CD4-positive, CD25-positive, alpha-beta regulatory T cell (primary cell): ENCODE results near the gene SLFN12. TPM values are rescaled to one million over a fixed set of nuclear protein-coding genes. Genes with fewer than 3 reads are reported as not detected.
"Not testable (repeated sequence)": the region's sequence is repeated elsewhere in the genome, so short reads cannot be mapped to it uniquely, and the experiment has no call there.

Experiments
- ATAC-seq, 2 donors: fragments of 150-1000 bp; cut with Tn5 transposase; one replicate each; pipeline ENCODE4 v1.10.0; 2021; ENCODE audit warnings: low read depth in 2 of 2, moderate number of reproducible peaks in 2 of 2, moderate library complexity in 1 of 2
- DNase-seq, 3 donors: peaks; one replicate each; pipeline versions ENCODE4 v3.0.0 to v3.0.0-alpha.2; 2012 to 2022; ENCODE audit warnings: mixed read lengths in 1 of 3
- H3K27ac ChIP-seq: one replicate; pipeline ENCODE4 v1.7.0; 2013; ENCODE audit warnings: mild to moderate bottlenecking, low read length; ENCODE audit not compliant: insufficient read depth, poor library complexity, severe bottlenecking
- H3K27me3 ChIP-seq: one replicate; pipeline ENCODE4 v1.7.0; 2013; ENCODE audit warnings: low read length; ENCODE audit not compliant: control insufficient read depth, insufficient read depth
- H3K36me3 ChIP-seq: one replicate; pipeline ENCODE4 v1.7.0; 2013; ENCODE audit warnings: mild to moderate bottlenecking, low read length, moderate library complexity; ENCODE audit not compliant: control insufficient read depth, insufficient read depth
- H3K4me1 ChIP-seq: 2 replicates; pipeline ENCODE4 v1.7.0; 2013; ENCODE audit warnings: mild to moderate bottlenecking, low read length; ENCODE audit not compliant: insufficient read depth, control insufficient read depth, poor library complexity, severe bottlenecking
- H3K4me3 ChIP-seq: one replicate; pipeline ENCODE4 v1.7.0; 2013; ENCODE audit warnings: low read depth, mild to moderate bottlenecking, low read length, moderate library complexity
- H3K9me3 ChIP-seq, 2 experiments: 1 replicate in 1 of 2; 2 replicates in 1 of 2; pipeline ENCODE4 v1.7.0; 2013; ENCODE audit warnings: low read length in 2 of 2, mild to moderate bottlenecking in 1 of 2, moderate library complexity in 1 of 2; ENCODE audit not compliant: control insufficient read depth in 2 of 2
- H3K27ac Mint-ChIP-seq, 3 donors: one replicate each; pipeline ENCODE4 v1.8.0; 2020 to 2022; ENCODE audit warnings: mild to moderate bottlenecking in 3 of 3, mixed read lengths in 3 of 3, moderate library complexity in 2 of 3
- H3K27me3 Mint-ChIP-seq: one replicate; pipeline ENCODE4 v1.8.0; 2022; ENCODE audit warnings: mild to moderate bottlenecking, mixed read lengths
- H3K36me3 Mint-ChIP-seq: one replicate; pipeline ENCODE4 v1.8.0; 2020; ENCODE audit warnings: mixed read lengths
- H3K4me1 Mint-ChIP-seq, 4 donors: one replicate each; pipeline ENCODE4 v1.8.0; 2020 to 2022; ENCODE audit warnings: mixed read lengths in 4 of 4, mild to moderate bottlenecking in 1 of 4
- H3K4me3 Mint-ChIP-seq, 4 donors: one replicate each; pipeline ENCODE4 v1.8.0; 2020 to 2022; ENCODE audit warnings: mild to moderate bottlenecking in 4 of 4, mixed read lengths in 4 of 4, moderate library complexity in 3 of 4
- H3K9me3 Mint-ChIP-seq, 7 donors: one replicate each; pipeline ENCODE4 v1.8.0; 2020 to 2022; ENCODE audit warnings: mixed read lengths in 7 of 7, mild to moderate bottlenecking in 3 of 7, moderate library complexity in 2 of 7
- polyA plus RNA-seq, 4 donors: library from polyadenylated mRNA; unstranded; fragments of 300-500 nt; fragmentation: Illumina TruSeq; gene quantifications; one replicate each; pipeline ENCODE4 v1.2.3, GENCODE V29; 2021
- total RNA-seq: library from RNA; stranded (reverse); gene quantifications from one replicate; pipeline ENCODE4 v1.2.3, GENCODE V29; 2022

Gene SLFN12
- total and polyA plus RNA-seq, 5 donors from 2014 or later: 2.6 to 7.0 (median 3.1) TPM

GRCh38 chr17:35454035-35454434 is 21.7 kb upstream of the SLFN12 start:
- not testable (repeated sequence) for H3K4me3 Mint-ChIP-seq, H3K27me3 ChIP-seq, H3K9me3 ChIP-seq, H3K36me3 ChIP-seq, ATAC-seq, H3K4me3 ChIP-seq, DNase-seq, H3K27me3 Mint-ChIP-seq, H3K27ac ChIP-seq, H3K4me1 ChIP-seq, H3K36me3 Mint-ChIP-seq
- Mint-ChIP-seq H3K27ac (peak overlapping the region in 1 of 3 donors; percentile 77), H3K9me3 (peaks cover 0 to 12% (median 5%) of the 10 kb centered on the region in 7 donors), H3K4me1 (peaks cover 0 to 19% (median 9%) of the 10 kb centered on the region in 4 donors)

- peaks cover 0 to 6% (median 3%) of the 10 kb centered on the region in 7 donors for H3K9me3 Mint-ChIP-seq
- H3K27me3 Mint-ChIP-seq: no peaks in the 10 kb centered on the region
- no peaks in the 10 kb centered on the region for H3K27me3 ChIP-seq
- H3K27ac Mint-ChIP-seq: peak overlapping the region in 1 of 3 donors; percentile 3
- H3K4me1 Mint-ChIP-seq: peaks cover 6 to 23% (median 7%) of the 10 kb centered on the region in 4 donors
- H3K36me3 Mint-ChIP-seq: peaks cover 3% of the 10 kb centered on the region
- ATAC-seq (no peak), DNase-seq (no peak)
- no peak overlapping the region for H3K4me3 Mint-ChIP-seq
- H3K9me3 ChIP-seq: no peaks in the 10 kb centered on the region
- no peaks in the 10 kb centered on the region for H3K36me3 ChIP-seq
- peaks cover 6% of the 10 kb centered on the region for H3K4me1 ChIP-seq
- no peak overlapping the region for H3K4me3 ChIP-seq
- H3K27ac ChIP-seq: no peak overlapping the region
Measured at GRCh38 chr17:35453171-35453570, 20.9 kb upstream of the SLFN12 start.

- no peak for DNase-seq
- H3K4me1 Mint-ChIP-seq: peaks cover 5 to 19% (median 16%) of the 10 kb centered on the region in 4 donors
- Histone ChIP-seq H3K27ac (no peak overlapping the region), H3K27me3 (no peaks in the 10 kb centered on the region), H3K4me3 (no peak overlapping the region), H3K4me1 (peaks cover 17% of the 10 kb centered on the region), H3K36me3 (no peaks in the 10 kb centered on the region), H3K9me3 (no peaks in the 10 kb centered on the region)
- ATAC-seq: no peak
- no peaks in the 10 kb centered on the region for H3K9me3 Mint-ChIP-seq
- H3K27me3 Mint-ChIP-seq: no peaks in the 10 kb centered on the region
- H3K27ac Mint-ChIP-seq: peak overlapping the region; percentile 67 to 94 (median 91)
- H3K4me3 Mint-ChIP-seq: peak overlapping the region; percentile 57 to 92 (median 76)
- peaks cover 14% of the 10 kb centered on the region for H3K36me3 Mint-ChIP-seq
Measured at GRCh38 chr17:35449371-35449931, 17.2 kb upstream of the SLFN12 start.

GRCh38 chr17:35448899-35449227 is 16.6 kb upstream of the SLFN12 start:
- Histone ChIP-seq H3K27me3 (no peaks in the 10 kb centered on the region), H3K9me3 (no peaks in the 10 kb centered on the region), H3K4me3 (no peak overlapping the region), H3K36me3 (no peaks in the 10 kb centered on the region), H3K4me1 (peaks cover 17% of the 10 kb centered on the region), H3K27ac (no peak overlapping the region)
- H3K9me3 Mint-ChIP-seq: peaks cover 0 to 1% (median 0%) of the 10 kb centered on the region in 7 donors
- H3K36me3 Mint-ChIP-seq: peaks cover 15% of the 10 kb centered on the region
- H3K4me1 Mint-ChIP-seq: peaks cover 5 to 19% (median 16%) of the 10 kb centered on the region in 4 donors
- H3K27ac Mint-ChIP-seq: peak overlapping the region; percentile 89 to 94 (median 91)
- ATAC-seq: no peak
- H3K27me3 Mint-ChIP-seq: no peaks in the 10 kb centered on the region
- no peak for DNase-seq
- peak overlapping the region; percentile 90 to 97 (median 92) for H3K4me3 Mint-ChIP-seq

GRCh38 chr17:35448214-35448898 is 16.1 kb upstream of the SLFN12 start, which contains the start of gene SLFN13:
Gene SLFN13, minus strand, starts transcription at chr17:35448766. Its CDS starts 3,086 bp downstream, at chr17:35445680.
- no peaks in the 10 kb centered on the region for H3K9me3 ChIP-seq
- DNase-seq (peak; percentile 67 to 88 (median 73)), ATAC-seq (peak; percentile 86 to 88)
- peak within 1 kb of the TSS; percentile 90 to 97 (median 92) for H3K4me3 Mint-ChIP-seq
- H3K4me1 ChIP-seq: peaks cover 17% of the 10 kb centered on the region
- no peaks in the 10 kb centered on the region for H3K27me3 ChIP-seq
- H3K27me3 Mint-ChIP-seq: no peaks in the 10 kb centered on the region
- peaks cover 0 to 1% (median 0%) of the 10 kb centered on the region in 7 donors for H3K9me3 Mint-ChIP-seq
- no peaks in the 10 kb centered on the region for H3K36me3 ChIP-seq
- peaks cover 17% of the 10 kb centered on the region for H3K36me3 Mint-ChIP-seq
- H3K4me1 Mint-ChIP-seq: peaks cover 5 to 19% (median 16%) of the 10 kb centered on the region in 4 donors
- H3K4me3 ChIP-seq: peak within 1 kb of the TSS; percentile 82
- H3K27ac Mint-ChIP-seq: peak within 1 kb of the TSS; percentile 89 to 94 (median 91)
- peak within 1 kb of the TSS; percentile 71 for H3K27ac ChIP-seq

GRCh38 chr17:35447499-35447898 is 15.2 kb upstream of the SLFN12 start:
- Histone ChIP-seq H3K4me1 (peaks cover 17% of the 10 kb centered on the region), H3K27ac (peak overlapping the region; percentile 71), H3K27me3 (no peaks in the 10 kb centered on the region), H3K9me3 (no peaks in the 10 kb centered on the region), H3K36me3 (no peaks in the 10 kb centered on the region), H3K4me3 (peak overlapping the region; percentile 82)
- Mint-ChIP-seq H3K36me3 (peaks cover 21% of the 10 kb centered on the region), H3K9me3 (peaks cover 0 to 1% (median 0%) of the 10 kb centered on the region in 7 donors), H3K4me1 (peaks cover 5 to 19% (median 17%) of the 10 kb centered on the region in 4 donors), H3K27ac (peak overlapping the region; percentile 56 to 91 (median 69)), H3K4me3 (peak overlapping the region; percentile 32 to 92 (median 84)), H3K27me3 (no peaks in the 10 kb centered on the region)
- ATAC-seq (no peak), DNase-seq (no peak)

GRCh38 chr17:35438433-35438832 is 6.1 kb upstream of the SLFN12 start:
- no peak for DNase-seq
- Histone ChIP-seq H3K27ac (no peak overlapping the region), H3K9me3 (no peaks in the 10 kb centered on the region), H3K36me3 (no peaks in the 10 kb centered on the region), H3K27me3 (no peaks in the 10 kb centered on the region), H3K4me1 (peaks cover 5% of the 10 kb centered on the region), H3K4me3 (no peak overlapping the region)
- Mint-ChIP-seq H3K36me3 (peaks cover 10% of the 10 kb centered on the region), H3K27ac (no peak overlapping the region), H3K4me1 (peaks cover 0 to 8% (median 6%) of the 10 kb centered on the region in 4 donors), H3K27me3 (no peaks in the 10 kb centered on the region), H3K9me3 (no peaks in the 10 kb centered on the region), H3K4me3 (no peak overlapping the region)
- ATAC-seq: no peak
